Heart left ventricle (tissue), 13 donors: Measurements from ENCODE around the gene OPCML.

Source experiments
- POLR2A ChIP-seq, 2 donors: fragments of 450-650 bp; IDR thresholded peaks; one replicate each; pipeline ENCODE4 v1.6.1; 2017; ENCODE audit warnings: antibody characterized with exemption in 2 of 2, mild to moderate bottlenecking in 2 of 2, moderate library complexity in 2 of 2
- TF ChIP-seq, protein P1 (sequence below), 12 donors: fragments of 200-600 bp; sonication (generic) in 4 of 12; IDR thresholded peaks; one replicate each; pipeline versions ENCODE4 v1.5.0 to v1.8.0; 2018 to 2022; ENCODE audit warnings: antibody characterized with exemption in 12 of 12, mild to moderate bottlenecking in 5 of 12
- donor health status: ischemic (EF 13 %, LVEDD 7.1; RV severe dilation, severe dysfunction).
- donor health status: DM: no; HTN: yes; CAD: no.
- donor health status: DM: no; HTN: no; CAD: no.
- donor health status: ischemic (EF 25% LVEDD 6.9; RV normal size, moderate dysfunction).
- donor health status: ischemic (EF 25% LVEDD 5.7; RV mildly dilated, moderate dysfunction).
- donor health status: ischemic (EF 35%, LVEDD 5.7; RV mildly dilated, moderate dysfunction).
- donor health status: nonischemic (EF 11% LVEDD 7.7; RV severe dilation, severe dysfunction).
- donor health status: DM: yes; HTN: yes; CAD: no.
- donor health status: PGD.
- donor health status: ischemic (EF 29% LVEDD 5.4; RV normal size, mild dysfunction).
- donor health status: nonischemic (EF 23%, LVEDD 6.1; RV moderate dilation, normal function).

DNA sequence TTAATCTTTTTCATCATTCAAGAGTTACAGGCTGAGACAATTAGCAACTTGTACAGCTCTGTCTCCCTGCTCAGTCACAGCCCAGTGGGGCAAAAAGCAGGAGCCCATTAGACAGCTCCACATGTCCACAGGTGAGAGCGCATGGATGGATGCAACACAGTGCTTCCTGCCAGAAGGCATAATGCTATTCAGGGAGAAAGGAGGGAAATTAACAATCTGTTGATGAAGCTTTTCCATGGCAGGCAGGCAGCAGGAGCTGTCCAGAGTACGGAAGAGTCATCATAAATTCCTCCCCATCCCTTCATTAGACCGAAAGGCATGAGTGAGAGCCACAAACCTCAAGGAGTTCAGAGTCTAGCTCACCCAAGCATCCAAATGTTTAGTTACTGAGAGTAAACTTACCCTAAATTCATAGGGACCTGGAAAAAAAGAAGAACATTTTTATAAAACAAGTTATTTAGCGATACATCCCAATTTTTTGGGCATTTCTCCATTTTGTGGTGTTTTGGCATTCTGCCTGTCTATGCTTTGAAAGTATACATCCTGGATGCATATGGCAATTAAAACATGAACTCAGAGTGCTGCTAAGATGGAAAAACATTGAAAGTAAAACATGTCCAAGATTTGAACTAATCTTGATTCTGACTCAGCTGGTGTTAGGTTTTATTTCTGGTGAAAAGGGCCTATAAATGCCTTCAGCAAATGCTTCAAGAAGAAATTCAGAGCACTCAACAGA, 428.1 kb downstream of the OPCML start:
- TF ChIP-seq, protein P1, sequence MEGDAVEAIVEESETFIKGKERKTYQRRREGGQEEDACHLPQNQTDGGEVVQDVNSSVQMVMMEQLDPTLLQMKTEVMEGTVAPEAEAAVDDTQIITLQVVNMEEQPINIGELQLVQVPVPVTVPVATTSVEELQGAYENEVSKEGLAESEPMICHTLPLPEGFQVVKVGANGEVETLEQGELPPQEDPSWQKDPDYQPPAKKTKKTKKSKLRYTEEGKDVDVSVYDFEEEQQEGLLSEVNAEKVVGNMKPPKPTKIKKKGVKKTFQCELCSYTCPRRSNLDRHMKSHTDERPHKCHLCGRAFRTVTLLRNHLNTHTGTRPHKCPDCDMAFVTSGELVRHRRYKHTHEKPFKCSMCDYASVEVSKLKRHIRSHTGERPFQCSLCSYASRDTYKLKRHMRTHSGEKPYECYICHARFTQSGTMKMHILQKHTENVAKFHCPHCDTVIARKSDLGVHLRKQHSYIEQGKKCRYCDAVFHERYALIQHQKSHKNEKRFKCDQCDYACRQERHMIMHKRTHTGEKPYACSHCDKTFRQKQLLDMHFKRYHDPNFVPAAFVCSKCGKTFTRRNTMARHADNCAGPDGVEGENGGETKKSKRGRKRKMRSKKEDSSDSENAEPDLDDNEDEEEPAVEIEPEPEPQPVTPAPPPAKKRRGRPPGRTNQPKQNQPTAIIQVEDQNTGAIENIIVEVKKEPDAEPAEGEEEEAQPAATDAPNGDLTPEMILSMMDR (IDR thresholded peaks at IDR 0.05), result no peak
- TF ChIP-seq POLR2A (IDR thresholded peaks at IDR 0.05), result no peak
